ENCODE results near the gene SLC25A19. TPM values are rescaled to one million over a fixed set of nuclear protein-coding genes. Genes with fewer than 3 reads are reported as not detected.

Gene SLC25A19
- total and polyA plus RNA-seq, 9 of the 15 experiments (the other 6 are each of a cell fraction or from before 2014, with no cell fraction given) = 33.4 to 76.6 (median 55.3) TPM

DNA sequence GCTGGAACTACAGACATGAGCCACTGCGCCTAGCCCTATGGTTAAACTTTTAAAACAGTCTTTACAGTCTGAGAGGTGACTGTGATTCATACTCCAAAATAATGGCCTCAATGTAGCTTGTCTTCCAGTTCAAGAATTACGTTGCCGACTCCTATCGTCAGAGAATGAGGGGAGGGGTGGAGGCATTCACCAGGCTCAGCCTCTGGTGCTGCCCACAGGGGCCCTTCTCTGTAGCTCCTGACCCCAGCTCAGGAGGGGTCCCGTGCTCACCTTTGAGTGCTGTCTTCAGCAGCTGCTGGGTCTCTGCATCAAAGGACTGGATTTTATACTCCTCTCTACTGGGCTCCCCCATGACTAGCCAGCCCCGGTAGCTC is 19.4 kb downstream of the SLC25A19 start:
- H3K9me3 ChIP-seq (replicated peaks; ENCODE audit: control insufficient read depth, insufficient read depth, low read depth, low read length) = no peaks in the 10 kb centered on the region
- peak in 1 of 4 experiments; percentile 12 for DNase-seq (ENCODE audit: extremely low read depth in 1 of 4, low spot score in 3 of 4)
- CTCF ChIA-PET (ENCODE audit: low intra/inter-chr PET ratio) = interaction anchor here (0.6 to 2.5 kb wide), 2 partner anchors 29 to 163 kb away, joined by 3 to 13 read pairs; no protein-coding TSS in a partner anchor
- WGBS (ENCODE audit: insufficient coverage, low coverage, missing lambda C conversion rate) = 33% methylated on average over 6 of the region's 6 CpGs
- H3K9ac ChIP-seq (ENCODE audit: insufficient read depth in 1 of 2, low read depth in 2 of 2, low read length in 2 of 2) = peak overlapping the region; percentile 95; a peak in 3 of 4 replicates
- peak overlapping the region; percentile 96; the same call in 2 of the 3 replicates for H3K27ac ChIP-seq (ENCODE audit: extremely low read depth, low read depth, low read length)
- H2AFZ ChIP-seq (ENCODE audit: low read depth, low read length) = peak overlapping the region; percentile 97
- FAIRE-seq = peak; percentile 66
- H3K4me2 ChIP-seq (ENCODE audit: insufficient read depth, low read length) = peak overlapping the region; percentile 89
- BruUV-seq (replicated peaks) = no TSS peak
- no peaks in the 10 kb centered on the region for H4K20me1 ChIP-seq (replicated peaks; ENCODE audit: control insufficient read depth, insufficient read depth, low read length)
- H3K4me1 ChIP-seq (replicated peaks in 1 of 2; ENCODE audit: control insufficient read depth in 2 of 2, insufficient read depth in 2 of 2, low read length in 2 of 2) = peaks cover 30 to 62% of the 10 kb centered on the region in 2 experiments; a peak in 4 of 5 replicates
- peak overlapping the region; percentile 97 for H3K4me3 ChIP-seq
- H3K79me2 ChIP-seq (ENCODE audit: control insufficient read depth, insufficient read depth, low read length) = peaks cover 35% of the 10 kb centered on the region
- H3K9me1 ChIP-seq (ENCODE audit: control insufficient read depth, insufficient read depth, low read length) = no peaks in the 10 kb centered on the region
- H3K27me3 ChIP-seq (ENCODE audit: control insufficient read depth in 2 of 2, insufficient read depth in 2 of 2, low read length in 2 of 2) = no peaks in the 10 kb centered on the region
- no peak for ATAC-seq
- in situ Hi-C loops (cut with MboI) (loop anchor here (10.0 kb wide), 1 partner anchor 145 kb away; no protein-coding TSS in a partner anchor), intact Hi-C loops (cut with micrococcal nuclease) (loop anchor here (2.0 kb wide), 1 partner anchor 19 kb away; the partner anchor contains the start of gene SLC25A19)
- peaks cover 52% of the 10 kb centered on the region; the same call in 2 of the 3 replicates for H3K36me3 ChIP-seq (ENCODE audit: control insufficient read depth, insufficient read depth, low read length)
- POLR2A ChIA-PET = interaction anchor here (0.6 to 6.8 kb wide), 14 partner anchors 7 to 568 kb away, joined by 3 to 43 read pairs (median 6); partner anchors contain the start of genes GGA3, GRB2, MRPS7 and NUP85
- TF ChIP-seq ZSCAN32 (CRISPR knock-in tag; IDR thresholded peaks at IDR 0.05) (no peak), POLR2AphosphoS5 (IDR thresholded peaks at IDR 0.05; ENCODE audit: control insufficient read depth, insufficient read depth, low read depth, low read length) (no peak), XRCC3 (IDR thresholded peaks at IDR 0.05) (no peak), YY1 (IDR thresholded peaks at IDR 0.05; ENCODE audit: borderline replicate concordance in 1 of 3, control insufficient read depth in 1 of 3, extremely low read depth in 1 of 3, insufficient read depth in 3 of 3, insufficient read length in 1 of 3, insufficient replicate concordance in 2 of 3, low read depth in 1 of 3, low read length in 2 of 3) (no peak), CGGBP1 (CRISPR knock-in tag; IDR thresholded peaks at IDR 0.05) (no peak), ZFPM2 (CRISPR knock-in tag; IDR thresholded peaks at IDR 0.05) (no peak), ID3 (CRISPR knock-in tag; IDR thresholded peaks at IDR 0.05) (no peak), ID3 (tag; IDR thresholded peaks at IDR 0.05) (no peak), ZEB2 (IDR thresholded peaks at IDR 0.05) (no peak)
- TF ChIP-seq, protein P1, sequence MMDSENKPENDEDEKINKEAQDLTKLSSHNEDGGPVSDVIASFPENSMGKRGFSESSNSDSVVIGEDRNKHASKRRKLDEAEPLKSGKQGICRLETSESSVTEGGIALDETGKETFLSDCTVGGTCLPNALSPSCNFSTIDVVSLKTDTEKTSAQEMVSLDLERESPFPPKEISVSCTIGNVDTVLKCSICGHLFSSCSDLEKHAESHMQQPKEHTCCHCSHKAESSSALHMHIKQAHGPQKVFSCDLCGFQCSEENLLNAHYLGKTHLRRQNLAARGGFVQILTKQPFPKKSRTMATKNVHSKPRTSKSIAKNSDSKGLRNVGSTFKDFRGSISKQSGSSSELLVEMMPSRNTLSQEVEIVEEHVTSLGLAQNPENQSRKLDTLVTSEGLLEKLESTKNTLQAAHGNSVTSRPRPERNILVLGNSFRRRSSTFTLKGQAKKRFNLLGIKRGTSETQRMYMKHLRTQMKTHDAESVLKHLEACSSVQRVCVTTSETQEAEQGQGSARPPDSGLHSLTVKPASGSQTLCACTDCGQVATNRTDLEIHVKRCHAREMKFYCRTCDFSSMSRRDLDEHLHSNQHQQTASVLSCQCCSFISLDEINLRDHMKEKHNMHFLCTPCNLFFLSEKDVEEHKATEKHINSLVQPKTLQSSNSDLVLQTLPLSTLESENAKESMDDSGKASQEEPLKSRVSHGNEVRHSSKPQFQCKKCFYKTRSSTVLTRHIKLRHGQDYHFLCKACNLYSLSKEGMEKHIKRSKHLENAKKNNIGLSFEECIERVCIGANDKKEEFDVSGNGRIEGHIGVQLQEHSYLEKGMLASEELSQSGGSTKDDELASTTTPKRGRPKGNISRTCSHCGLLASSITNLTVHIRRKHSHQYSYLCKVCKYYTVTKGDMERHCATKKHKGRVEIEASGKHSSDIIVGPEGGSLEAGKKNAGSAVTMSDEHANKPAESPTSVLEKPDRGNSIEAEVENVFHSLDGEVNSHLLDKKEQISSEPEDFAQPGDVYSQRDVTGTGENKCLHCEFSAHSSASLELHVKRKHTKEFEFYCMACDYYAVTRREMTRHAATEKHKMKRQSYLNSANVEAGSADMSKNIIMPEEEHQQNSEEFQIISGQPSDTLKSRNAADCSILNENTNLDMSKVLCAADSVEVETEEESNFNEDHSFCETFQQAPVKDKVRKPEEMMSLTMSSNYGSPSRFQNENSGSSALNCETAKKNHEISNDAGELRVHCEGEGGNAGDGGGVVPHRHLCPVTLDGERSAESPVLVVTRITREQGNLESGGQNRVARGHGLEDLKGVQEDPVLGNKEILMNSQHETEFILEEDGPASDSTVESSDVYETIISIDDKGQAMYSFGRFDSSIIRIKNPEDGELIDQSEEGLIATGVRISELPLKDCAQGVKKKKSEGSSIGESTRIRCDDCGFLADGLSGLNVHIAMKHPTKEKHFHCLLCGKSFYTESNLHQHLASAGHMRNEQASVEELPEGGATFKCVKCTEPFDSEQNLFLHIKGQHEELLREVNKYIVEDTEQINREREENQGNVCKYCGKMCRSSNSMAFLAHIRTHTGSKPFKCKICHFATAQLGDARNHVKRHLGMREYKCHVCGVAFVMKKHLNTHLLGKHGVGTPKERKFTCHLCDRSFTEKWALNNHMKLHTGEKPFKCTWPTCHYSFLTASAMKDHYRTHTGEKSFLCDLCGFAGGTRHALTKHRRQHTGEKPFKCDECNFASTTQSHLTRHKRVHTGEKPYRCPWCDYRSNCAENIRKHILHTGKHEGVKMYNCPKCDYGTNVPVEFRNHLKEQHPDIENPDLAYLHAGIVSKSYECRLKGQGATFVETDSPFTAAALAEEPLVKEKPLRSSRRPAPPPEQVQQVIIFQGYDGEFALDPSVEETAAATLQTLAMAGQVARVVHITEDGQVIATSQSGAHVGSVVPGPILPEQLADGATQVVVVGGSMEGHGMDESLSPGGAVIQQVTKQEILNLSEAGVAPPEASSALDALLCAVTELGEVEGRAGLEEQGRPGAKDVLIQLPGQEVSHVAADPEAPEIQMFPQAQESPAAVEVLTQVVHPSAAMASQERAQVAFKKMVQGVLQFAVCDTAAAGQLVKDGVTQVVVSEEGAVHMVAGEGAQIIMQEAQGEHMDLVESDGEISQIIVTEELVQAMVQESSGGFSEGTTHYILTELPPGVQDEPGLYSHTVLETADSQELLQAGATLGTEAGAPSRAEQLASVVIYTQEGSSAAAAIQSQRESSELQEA (IDR thresholded peaks at IDR 0.05; ENCODE audit: low read depth) = no peak
